GM23338 (cell line): ENCODE data around the gene DHFR2. TPM values are rescaled to one million over a fixed set of nuclear protein-coding genes. Genes with fewer than 3 reads are reported as not detected.

Experiments used
- ATAC-seq: fragments of 200-7000 bp; cut with Tn5 transposase; 3 replicates; pipeline ENCODE4 v1.9.1; 2020
- DNase-seq: peaks from one replicate; pipeline ENCODE4 v3.0.0-alpha.2; 2015; ENCODE audit warnings: low spot score
- H2AFZ ChIP-seq: fragments of 200-600 bp; sonication (generic); 2 replicates; pipeline ENCODE4 v1.8.0; 2016; ENCODE audit warnings: antibody characterized with exemption, mild to moderate bottlenecking, moderate library complexity
- H3F3A ChIP-seq: fragments of 200-600 bp; sonication (generic); replicated peaks from 2 replicates; pipeline ENCODE4 v1.8.0; 2017; ENCODE audit warnings: antibody characterized with exemption, mixed run types, low read depth
- H3K27ac ChIP-seq: fragments of 200-600 bp; sonication (generic); 2 replicates; pipeline ENCODE4 v1.6.1; 2016; ENCODE audit warnings: low read depth
- H3K27me3 ChIP-seq: fragments of 200-600 bp; sonication (generic); 2 replicates; pipeline ENCODE4 v1.8.0; 2016; ENCODE audit warnings: mild to moderate bottlenecking, mixed run types, moderate library complexity; ENCODE audit not compliant: insufficient read depth
- H3K36me3 ChIP-seq: fragments of 200-600 bp; sonication (generic); 2 replicates; pipeline ENCODE4 v1.8.0; 2016; ENCODE audit warnings: mild to moderate bottlenecking; ENCODE audit not compliant: insufficient read depth
- H3K4me1 ChIP-seq: fragments of 200-600 bp; sonication (generic); 2 replicates; pipeline ENCODE4 v1.8.0; 2016; ENCODE audit warnings: mild to moderate bottlenecking, moderate library complexity; ENCODE audit not compliant: insufficient read depth
- H3K4me2 ChIP-seq: fragments of 200-600 bp; sonication (generic); 2 replicates; pipeline ENCODE4 v1.7.1; 2017; ENCODE audit warnings: mixed run types
- H3K4me3 ChIP-seq: fragments of 200-600 bp; sonication (generic); 2 replicates; pipeline ENCODE4 v1.6.1; 2016; ENCODE audit warnings: mixed run types
- H3K79me2 ChIP-seq: fragments of 200-600 bp; sonication (generic); replicated peaks from 2 replicates; pipeline ENCODE4 v1.8.0; 2017; ENCODE audit warnings: mild to moderate bottlenecking; ENCODE audit not compliant: insufficient read depth
- H3K9me2 ChIP-seq: fragments of 200-600 bp; sonication (generic); 2 replicates; pipeline ENCODE4 v1.8.0; 2017; ENCODE audit not compliant: insufficient read depth
- H4K20me1 ChIP-seq: fragments of 200-600 bp; sonication (generic); replicated peaks from 2 replicates; pipeline ENCODE4 v1.8.0; 2017; ENCODE audit warnings: mild to moderate bottlenecking; ENCODE audit not compliant: insufficient read depth
- H3K27ac Mint-ChIP-seq: 2 replicates; pipeline ENCODE4 v1.8.0; 2020; ENCODE audit warnings: inconsistent platforms, mild to moderate bottlenecking, moderate library complexity, mixed read lengths
- H3K27me3 Mint-ChIP-seq: 3 replicates; pipeline ENCODE4 v1.8.0; 2022; ENCODE audit warnings: low read depth, mild to moderate bottlenecking, moderate library complexity, mixed read lengths, inconsistent platforms; ENCODE audit not compliant: insufficient read depth, poor library complexity
- H3K36me3 Mint-ChIP-seq: 3 replicates; pipeline ENCODE4 v1.8.0; 2021; ENCODE audit warnings: low read depth, mild to moderate bottlenecking, inconsistent platforms, moderate library complexity, mixed read lengths
- H3K4me1 Mint-ChIP-seq: 3 replicates; pipeline ENCODE4 v1.8.0; 2020; ENCODE audit warnings: mild to moderate bottlenecking, inconsistent platforms, mixed read lengths
- H3K4me3 Mint-ChIP-seq: 3 replicates; pipeline ENCODE4 v1.8.0; 2021; ENCODE audit warnings: moderate library complexity, mild to moderate bottlenecking, inconsistent platforms, mixed read lengths
- H3K9me3 Mint-ChIP-seq: 3 replicates; pipeline ENCODE4 v1.8.0; 2020; ENCODE audit warnings: moderate library complexity, mild to moderate bottlenecking, inconsistent platforms, mixed read lengths
- CTCF ChIP-seq, 2 experiments: fragments of 200-600 bp in 1 of 2; sonication (generic) in 1 of 2; conservative IDR thresholded peaks; 2 replicates each; pipeline versions ENCODE4 v1.5.1 to v1.6.1; 2016 to 2017; ENCODE audit warnings: antibody characterized with exemption in 2 of 2, low read depth in 2 of 2, mild to moderate bottlenecking in 2 of 2, moderate library complexity in 1 of 2
- ETS1 ChIP-seq: IDR thresholded peaks from 2 replicates; pipeline ENCODE4 v1.6.1; 2016; ENCODE audit warnings: antibody characterized with exemption
- EZH2 ChIP-seq: fragments of 200-600 bp; sonication (generic); IDR thresholded peaks from one replicate; pipeline ENCODE4 v1.8.0; 2017; ENCODE audit warnings: antibody characterized with exemption, mild to moderate bottlenecking, low read depth; ENCODE audit not compliant: unreplicated experiment
- EZH2phosphoT487 ChIP-seq: fragments of 200-600 bp; sonication (generic); IDR thresholded peaks from one replicate; pipeline ENCODE4 v1.8.1; 2018; ENCODE audit warnings: antibody characterized with exemption; ENCODE audit not compliant: unreplicated experiment
- JUNB ChIP-seq: IDR thresholded peaks from one replicate; pipeline ENCODE4 v1.6.1; 2016; ENCODE audit warnings: antibody characterized with exemption; ENCODE audit not compliant: unreplicated experiment
- NANOG ChIP-seq: IDR thresholded peaks from 2 replicates; pipeline ENCODE4 v1.6.1; 2016; ENCODE audit warnings: antibody characterized with exemption, borderline replicate concordance
- POLR2AphosphoS5 ChIP-seq: IDR thresholded peaks from 2 replicates; pipeline ENCODE4 v1.6.1; 2016; ENCODE audit warnings: antibody characterized with exemption, low read depth
- REST ChIP-seq: IDR thresholded peaks from one replicate; pipeline ENCODE4 v1.6.1; 2018; ENCODE audit warnings: antibody characterized with exemption; ENCODE audit not compliant: unreplicated experiment
- STAT1 ChIP-seq: IDR thresholded peaks from one replicate; pipeline ENCODE4 v1.6.1; 2016; ENCODE audit warnings: antibody characterized with exemption; ENCODE audit not compliant: unreplicated experiment
- ZNF114 ChIP-seq: fragments of 250-450 bp; sonication (Bioruptor Pico); IDR thresholded peaks from 2 replicates; pipeline ENCODE4 v1.5.0; 2020; ENCODE audit warnings: mild to moderate bottlenecking, moderate library complexity
- ZNF462 ChIP-seq: fragments of 250-450 bp; sonication (Bioruptor Pico); IDR thresholded peaks from 2 replicates; pipeline ENCODE4 v1.5.0; 2020; ENCODE audit warnings: mild to moderate bottlenecking, moderate library complexity
- polyA plus RNA-seq: library from polyadenylated mRNA; unstranded; fragments of >200 nt; fragmentation: Nextera tagmentation; extraction: Ambion mirVana; gene quantifications from 2 replicates; pipeline ENCODE4 v1.2.1, GENCODE V29; 2016
- total RNA-seq: library from RNA; depleted of rRNA; stranded (reverse); fragments of >200 nt; shearing (Covaris generic); gene quantifications from 2 replicates; pipeline ENCODE4 v1.2.3, GENCODE V29; 2014

The DHFR2 gene
- total and polyA plus RNA-seq, 2 experiments from 2014 or later = 1.1 to 1.6 TPM

- Histone ChIP-seq H3K79me2 (no peaks in the 10 kb centered on the region), H3F3A (no peaks in the 10 kb centered on the region), H2AFZ (no peak overlapping the region), H3K36me3 (no peaks in the 10 kb centered on the region), H3K27me3 (no peaks in the 10 kb centered on the region), H3K4me1 (no peaks in the 10 kb centered on the region), H3K27ac (no peak overlapping the region), H3K4me3 (no peak overlapping the region), H4K20me1 (no peaks in the 10 kb centered on the region; the same call in 1 of the 2 replicates), H3K4me2 (no peak overlapping the region), H3K9me2 (no peaks in the 10 kb centered on the region)
- Mint-ChIP-seq H3K4me3 (no peak overlapping the region), H3K4me1 (no peaks in the 10 kb centered on the region), H3K9me3 (no peaks in the 10 kb centered on the region), H3K27me3 (no peaks in the 10 kb centered on the region), H3K36me3 (no peaks in the 10 kb centered on the region), H3K27ac (peak overlapping the region; percentile 11; the same call in 1 of the 2 replicates)
- TF ChIP-seq STAT1 = no peak
- TF ChIP-seq REST = no peak
- TF ChIP-seq ZNF462 (CRISPR knock-in tag) = no peak
- no peak for TF ChIP-seq ZNF114 (CRISPR knock-in tag)
- no peak for TF ChIP-seq POLR2AphosphoS5
- TF ChIP-seq CTCF (conservative IDR thresholded peaks at IDR 0.05; ENCODE audit: low read depth in 2 of 2) = no peak
- TF ChIP-seq ETS1 = no peak
- no peak for TF ChIP-seq JUNB
- TF ChIP-seq EZH2phosphoT487 = no peak
- no peak for TF ChIP-seq NANOG
- no peak for TF ChIP-seq EZH2
- DNase-seq (no peak), ATAC-seq (no peak)
Observed at GRCh38 chr3:94098452-94098851, 35.7 kb upstream of the DHFR2 start.
